Thoracic aorta (tissue), 2 donors: ENCODE measurements around the gene SPTBN4. TPM values are rescaled to one million over a fixed set of nuclear protein-coding genes. Genes with fewer than 3 reads are reported as not detected.

Source experiments
- ATAC-seq: fragments of 150-250 bp; one replicate; pipeline ENCODE4 v1.8.0; 2017; ENCODE audit warnings: low read depth; ENCODE audit not compliant: insufficient number of reproducible peaks, low FRiP score
- DNase-seq: peaks from one replicate; pipeline ENCODE4 v3.0.0-alpha.2; 2020; ENCODE audit warnings: low spot score
- H3K27ac ChIP-seq, 2 donors: fragments of 200-600 bp; sonication (generic); 1 replicate in 1 of 2; 2 replicates in 1 of 2; pipeline ENCODE4 v1.5.1; 2016; ENCODE audit warnings: mild to moderate bottlenecking in 2 of 2, moderate library complexity in 2 of 2
- H3K27me3 ChIP-seq: fragments of 200-600 bp; sonication (generic); replicated peaks from 2 replicates; pipeline ENCODE4 v1.6.0; 2016; ENCODE audit warnings: mild to moderate bottlenecking; ENCODE audit not compliant: insufficient read depth
- H3K36me3 ChIP-seq: fragments of 200-600 bp; sonication (generic); one replicate; pipeline ENCODE4 v1.5.1; 2016
- H3K4me1 ChIP-seq, 2 donors: fragments of 200-600 bp; sonication (generic); 1 replicate in 1 of 2; 2 replicates in 1 of 2; pipeline versions ENCODE4 v1.5.1 to v1.6.0; 2016; ENCODE audit warnings: low read depth in 2 of 2, mild to moderate bottlenecking in 1 of 2; ENCODE audit not compliant: control insufficient read depth in 1 of 2
- H3K4me3 ChIP-seq: fragments of 200-600 bp; sonication (generic); 2 replicates; pipeline ENCODE4 v1.5.1; 2016; ENCODE audit warnings: mild to moderate bottlenecking
- H3K9me3 ChIP-seq: fragments of 200-600 bp; sonication (generic); 2 replicates; pipeline ENCODE4 v1.5.1; 2016
- total RNA-seq, 2 donors: library from RNA; depleted of rRNA; stranded (reverse); fragments of >200 nt; gene quantifications; one replicate each; pipeline versions ENCODE4 v1.1.0 to v1.2.3, GENCODE V29; 2016
- TF ChIP-seq, protein P1 (sequence below): fragments of 200-600 bp; sonication (generic); IDR thresholded peaks from one replicate; pipeline ENCODE4 v1.5.1; 2019; ENCODE audit warnings: antibody characterized with exemption

Gene SPTBN4
- total RNA-seq, 2 donors from 2014 or later: 2.0 to 7.0 TPM

DNA sequence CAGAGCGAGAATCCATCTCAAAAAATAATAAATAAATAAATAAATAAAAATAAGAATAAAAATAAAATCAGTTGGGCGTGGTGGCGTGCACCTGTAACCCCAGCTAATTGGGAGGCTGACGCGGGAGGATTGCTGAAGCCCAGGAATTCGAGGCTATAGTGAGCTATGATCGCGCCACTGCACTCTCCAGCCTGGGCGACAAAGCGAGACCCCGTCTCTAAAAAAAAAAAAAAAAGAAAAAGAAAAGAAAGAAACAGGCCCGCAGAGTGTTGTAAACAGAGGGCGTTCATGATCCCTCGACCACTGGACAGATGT is 46.4 kb upstream of the SPTBN4 start:
- TF ChIP-seq, protein P1, sequence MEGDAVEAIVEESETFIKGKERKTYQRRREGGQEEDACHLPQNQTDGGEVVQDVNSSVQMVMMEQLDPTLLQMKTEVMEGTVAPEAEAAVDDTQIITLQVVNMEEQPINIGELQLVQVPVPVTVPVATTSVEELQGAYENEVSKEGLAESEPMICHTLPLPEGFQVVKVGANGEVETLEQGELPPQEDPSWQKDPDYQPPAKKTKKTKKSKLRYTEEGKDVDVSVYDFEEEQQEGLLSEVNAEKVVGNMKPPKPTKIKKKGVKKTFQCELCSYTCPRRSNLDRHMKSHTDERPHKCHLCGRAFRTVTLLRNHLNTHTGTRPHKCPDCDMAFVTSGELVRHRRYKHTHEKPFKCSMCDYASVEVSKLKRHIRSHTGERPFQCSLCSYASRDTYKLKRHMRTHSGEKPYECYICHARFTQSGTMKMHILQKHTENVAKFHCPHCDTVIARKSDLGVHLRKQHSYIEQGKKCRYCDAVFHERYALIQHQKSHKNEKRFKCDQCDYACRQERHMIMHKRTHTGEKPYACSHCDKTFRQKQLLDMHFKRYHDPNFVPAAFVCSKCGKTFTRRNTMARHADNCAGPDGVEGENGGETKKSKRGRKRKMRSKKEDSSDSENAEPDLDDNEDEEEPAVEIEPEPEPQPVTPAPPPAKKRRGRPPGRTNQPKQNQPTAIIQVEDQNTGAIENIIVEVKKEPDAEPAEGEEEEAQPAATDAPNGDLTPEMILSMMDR: no peak
- no peaks in the 10 kb centered on the region for H3K27me3 ChIP-seq
- peak overlapping the region; percentile 80 for H3K4me3 ChIP-seq
- DNase-seq (no peak), ATAC-seq (no peak)
- H3K4me1 ChIP-seq: peaks cover 19 to 29% of the 10 kb centered on the region in 2 donors
- no peaks in the 10 kb centered on the region for H3K9me3 ChIP-seq
- H3K27ac ChIP-seq: peak overlapping the region; percentile 99
- H3K36me3 ChIP-seq: peaks cover 11% of the 10 kb centered on the region

DNA sequence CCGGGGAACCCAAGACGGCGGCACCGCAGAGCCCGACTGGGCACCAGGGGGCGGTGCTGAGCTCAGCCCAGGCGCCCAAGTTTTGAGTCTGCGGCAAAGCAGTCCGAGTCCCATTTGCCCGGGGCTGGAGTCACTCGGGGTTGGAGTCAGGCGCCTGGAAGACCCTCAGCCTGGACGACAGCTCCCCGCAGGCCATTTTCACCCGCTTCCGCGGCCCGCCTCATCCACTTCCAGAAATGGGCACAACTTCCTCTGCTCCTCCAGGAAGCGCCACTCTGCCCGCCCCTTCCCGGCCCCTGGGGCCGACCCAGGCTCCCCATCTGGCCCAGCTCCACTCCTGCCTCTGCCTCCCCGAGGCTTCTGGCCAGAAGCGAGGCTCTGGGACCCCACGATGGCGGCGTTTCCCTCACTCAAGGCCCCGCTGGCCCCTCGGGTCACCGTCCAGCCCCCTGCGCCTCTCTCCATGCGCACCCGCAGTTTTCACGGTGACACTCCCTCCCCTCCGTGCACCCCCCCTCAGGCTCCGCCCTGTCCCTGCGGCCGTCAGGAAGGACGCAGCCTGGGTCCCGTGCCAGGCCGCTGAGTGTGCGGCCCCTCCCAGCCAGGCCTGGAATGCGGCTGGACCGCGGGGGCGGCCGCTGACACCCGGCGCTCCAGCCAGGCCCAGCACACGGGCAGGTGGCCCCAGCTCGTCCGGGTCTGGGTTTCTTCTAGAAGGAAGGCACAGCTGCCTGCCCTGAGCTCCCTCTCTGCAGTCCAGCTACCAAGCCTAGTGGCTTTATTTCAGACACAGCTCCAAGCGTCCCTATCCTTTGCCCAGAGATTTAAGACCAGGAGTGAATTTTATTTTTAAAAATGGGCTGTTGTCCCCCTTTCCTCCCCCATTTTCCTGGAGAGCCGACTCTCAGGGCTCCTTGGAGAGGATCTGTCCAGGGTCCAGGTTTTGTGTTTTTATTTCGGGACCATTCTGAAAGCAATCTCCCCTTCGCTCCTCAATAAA is 45.7 kb upstream of the SPTBN4 start:
- H3K9me3 ChIP-seq: no peaks in the 10 kb centered on the region
- peak overlapping the region; percentile 80 for H3K4me3 ChIP-seq
- no peaks in the 10 kb centered on the region for H3K27me3 ChIP-seq
- DNase-seq (peak; percentile 76), ATAC-seq (peak; percentile 70)
- H3K27ac ChIP-seq: peak overlapping the region; percentile 99
- peaks cover 19 to 29% of the 10 kb centered on the region in 2 donors for H3K4me1 ChIP-seq
- TF ChIP-seq, protein P1: peak; percentile 87
- peaks cover 11% of the 10 kb centered on the region for H3K36me3 ChIP-seq

DNA sequence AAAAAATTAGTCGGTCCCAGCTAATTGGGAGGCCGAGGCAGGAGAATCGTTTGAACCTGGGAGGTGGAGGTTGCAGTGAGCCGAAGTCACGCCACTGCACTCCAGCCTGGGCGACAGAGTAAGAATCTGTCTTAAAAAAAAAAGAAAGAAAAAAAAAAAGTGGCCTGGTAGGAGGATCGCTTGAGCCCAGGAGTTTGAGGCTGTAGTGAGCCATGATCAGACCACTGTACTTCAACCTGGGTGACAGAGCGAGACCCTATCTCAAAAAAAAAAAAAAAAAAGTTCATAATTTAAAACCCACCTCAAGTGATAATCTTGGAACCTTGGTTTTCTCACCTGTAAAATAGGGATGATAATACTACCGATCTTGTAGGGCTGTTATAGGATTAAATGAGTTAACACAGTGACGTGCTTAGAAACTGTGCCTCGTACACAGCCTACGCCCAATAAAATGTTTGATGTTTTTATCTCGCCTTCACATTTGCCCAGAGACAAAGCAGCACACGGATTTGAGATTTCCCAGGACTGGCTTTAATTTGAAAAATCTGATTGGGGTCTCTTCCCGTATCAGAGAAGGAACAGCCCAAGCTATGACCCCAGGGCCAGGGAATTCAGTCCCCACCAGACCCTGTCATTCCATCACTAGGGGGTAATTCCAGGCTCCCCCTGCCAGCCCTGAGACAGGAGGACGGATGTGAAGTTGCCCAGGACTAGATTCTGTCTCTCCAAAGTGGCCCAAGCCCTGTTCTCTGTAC is 44.6 kb upstream of the SPTBN4 start:
- DNase-seq (no peak), ATAC-seq (no peak)
- Histone ChIP-seq H3K27me3 (no peaks in the 10 kb centered on the region), H3K36me3 (peaks cover 11% of the 10 kb centered on the region), H3K9me3 (no peaks in the 10 kb centered on the region), H3K27ac (peak overlapping the region; percentile 99), H3K4me1 (peaks cover 19 to 29% of the 10 kb centered on the region in 2 donors), H3K4me3 (peak overlapping the region; percentile 80)
- TF ChIP-seq, protein P1: no peak

DNA sequence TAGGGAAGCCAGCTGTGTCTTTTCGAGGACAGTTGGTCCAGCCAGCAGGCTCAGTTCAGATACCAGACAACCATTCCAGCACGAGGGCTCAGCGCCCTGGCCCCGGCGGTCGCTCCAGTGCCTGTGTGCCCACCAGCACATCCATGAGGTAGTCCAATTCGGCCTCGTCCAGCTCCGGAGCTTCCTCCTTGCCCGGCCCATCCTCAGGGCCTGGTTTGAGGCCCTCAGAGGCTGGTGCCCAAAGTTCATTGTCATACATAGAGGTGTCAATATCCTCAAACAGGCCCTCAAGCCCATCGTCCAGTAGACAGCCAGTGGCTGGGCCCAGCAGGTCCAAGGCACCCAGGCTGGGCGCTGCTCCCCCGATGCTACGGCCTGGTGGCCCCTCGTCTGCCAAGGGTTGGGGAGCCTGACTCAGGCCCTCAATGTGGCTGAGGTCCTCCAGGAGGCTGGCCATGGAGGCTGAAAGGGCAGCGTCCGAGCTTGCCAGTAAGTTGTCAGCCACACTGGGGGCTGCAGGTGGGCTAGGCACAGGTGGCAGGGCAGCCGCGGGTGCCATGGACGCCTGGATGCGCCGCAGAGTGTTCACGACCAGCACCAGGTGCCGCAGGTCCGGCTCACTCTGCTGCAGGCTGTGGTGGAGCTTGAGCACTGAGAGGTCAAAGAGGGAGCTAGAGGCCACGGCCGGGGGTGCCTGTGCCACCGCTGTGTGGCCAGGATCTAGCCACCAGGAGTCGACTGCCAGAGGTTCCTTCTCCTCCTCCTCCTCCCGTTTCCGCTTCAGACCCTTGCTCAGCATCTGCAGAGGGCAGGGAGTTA is 43.8 kb upstream of the SPTBN4 start:
- no peak overlapping the region for H3K4me3 ChIP-seq
- no peak for DNase-seq

More for the DNA sequence above, 43.8 kb upstream of the SPTBN4 start:
- peaks cover 11% of the 10 kb centered on the region for H3K36me3 ChIP-seq
- ATAC-seq: no peak
- peak overlapping the region; percentile 99 for H3K27ac ChIP-seq
- H3K9me3 ChIP-seq: no peaks in the 10 kb centered on the region
- no peaks in the 10 kb centered on the region for H3K27me3 ChIP-seq
- TF ChIP-seq, protein P1: no peak
- peaks cover 19 to 29% of the 10 kb centered on the region in 2 donors for H3K4me1 ChIP-seq
